Osteoblast (primary cell): ENCODE data around the gene FTO. TPM values are rescaled to one million over a fixed set of nuclear protein-coding genes. Genes with fewer than 3 reads are reported as not detected.

Experiments used
- DNase-seq: peaks from one replicate; pipeline ENCODE4 v3.0.0; 2011; ENCODE audit warnings: low spot score, mixed read lengths; ENCODE audit not compliant: insufficient read length; ENCODE audit errors: missing footprints
- H2AFZ ChIP-seq: 2 replicates; pipeline ENCODE4 v1.6.0; 2011; ENCODE audit warnings: mild to moderate bottlenecking, low read length
- H3K27ac ChIP-seq: 2 replicates; pipeline ENCODE4 v1.5.1; 2011; ENCODE audit warnings: mild to moderate bottlenecking, low read depth, low read length, moderate library complexity
- H3K27me3 ChIP-seq: 2 replicates; pipeline ENCODE4 v1.6.0; 2012; ENCODE audit warnings: mild to moderate bottlenecking, control low read depth, inconsistent platforms, low read length, moderate library complexity; ENCODE audit not compliant: insufficient read depth
- H3K36me3 ChIP-seq: 2 replicates; pipeline ENCODE4 v1.5.1; 2011; ENCODE audit warnings: mild to moderate bottlenecking, low read length, control low read depth, moderate library complexity; ENCODE audit not compliant: insufficient read depth
- H3K4me1 ChIP-seq: 2 replicates; pipeline ENCODE4 v1.5.1; 2011; ENCODE audit warnings: mild to moderate bottlenecking, low read length, control low read depth, moderate library complexity; ENCODE audit not compliant: insufficient read depth
- H3K4me2 ChIP-seq: 2 replicates; pipeline ENCODE4 v1.6.0; 2011; ENCODE audit warnings: mild to moderate bottlenecking, low read length; ENCODE audit not compliant: insufficient read depth
- H3K4me3 ChIP-seq: fragments of 200-600 bp; sonication (generic); 3 replicates; pipeline ENCODE4 v1.5.1; 2012; ENCODE audit warnings: mild to moderate bottlenecking, low read length, inconsistent platforms; ENCODE audit not compliant: insufficient read depth
- H3K79me2 ChIP-seq: 2 replicates; pipeline ENCODE4 v1.6.0; 2012; ENCODE audit warnings: mild to moderate bottlenecking, low read length, control low read depth, inconsistent platforms; ENCODE audit not compliant: insufficient read depth
- H3K9me3 ChIP-seq: 2 replicates; pipeline ENCODE4 v1.5.1; 2011; ENCODE audit warnings: low read depth, low read length, control low read depth
- H4K20me1 ChIP-seq: 2 replicates; pipeline ENCODE4 v1.6.0; 2012; ENCODE audit warnings: mild to moderate bottlenecking, low read length, control low read depth; ENCODE audit not compliant: insufficient read depth
- total RNA-seq: library from RNA; depleted of rRNA; stranded (reverse); fragments of >200 nt; gene quantifications from 2 replicates; pipeline ENCODE4 v1.2.3, GENCODE V29; 2012
- TF ChIP-seq, protein P1 (sequence below): IDR thresholded peaks from 2 replicates; pipeline ENCODE4 v1.5.1; 2011; ENCODE audit warnings: mild to moderate bottlenecking, low read depth, low read length, moderate library complexity; ENCODE audit errors: extremely low read depth

The FTO gene
- total RNA-seq, 1 donor, result 152 TPM

DNA sequence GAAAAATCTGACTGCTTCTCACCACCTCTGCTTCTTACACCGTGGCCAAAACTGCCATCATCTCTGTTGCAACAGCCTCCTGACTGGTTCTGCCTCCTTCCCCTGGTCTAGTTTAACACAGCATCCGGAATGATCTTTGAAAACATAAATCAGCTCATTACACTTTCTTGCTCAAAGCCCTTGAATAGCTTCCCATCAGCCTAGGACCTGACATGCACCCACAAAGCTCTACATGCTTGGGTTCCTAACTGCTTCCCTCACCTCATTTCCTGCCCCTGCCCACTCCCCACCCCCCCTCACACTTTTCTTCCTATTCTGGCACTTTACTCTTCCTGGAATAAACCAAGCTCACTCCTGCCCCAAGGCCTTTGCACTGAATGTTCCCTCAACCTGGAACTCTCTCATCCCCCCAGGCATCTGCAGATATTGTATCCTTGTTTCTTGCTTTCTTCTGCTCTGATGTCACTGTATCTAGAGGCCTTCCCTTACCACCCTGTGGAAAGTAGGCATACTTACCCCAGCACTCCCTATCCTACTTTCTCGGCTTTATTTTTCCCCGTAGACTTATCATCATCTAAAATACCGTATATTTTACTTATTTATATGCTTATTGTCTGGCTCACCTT is 112.4 kb downstream of the FTO start:
- DNase-seq, result no peak
- Histone ChIP-seq H3K36me3 (peaks cover 9% of the 10 kb centered on the region), H3K4me2 (no peak overlapping the region), H3K4me1 (peaks cover 32% of the 10 kb centered on the region), H2AFZ (no peak overlapping the region), H3K9me3 (no peaks in the 10 kb centered on the region), H3K79me2 (peaks cover 3% of the 10 kb centered on the region), H4K20me1 (no peaks in the 10 kb centered on the region), H3K27ac (peak overlapping the region; percentile 91), H3K4me3 (no peak overlapping the region), H3K27me3 (no peaks in the 10 kb centered on the region)
- TF ChIP-seq, protein P1, sequence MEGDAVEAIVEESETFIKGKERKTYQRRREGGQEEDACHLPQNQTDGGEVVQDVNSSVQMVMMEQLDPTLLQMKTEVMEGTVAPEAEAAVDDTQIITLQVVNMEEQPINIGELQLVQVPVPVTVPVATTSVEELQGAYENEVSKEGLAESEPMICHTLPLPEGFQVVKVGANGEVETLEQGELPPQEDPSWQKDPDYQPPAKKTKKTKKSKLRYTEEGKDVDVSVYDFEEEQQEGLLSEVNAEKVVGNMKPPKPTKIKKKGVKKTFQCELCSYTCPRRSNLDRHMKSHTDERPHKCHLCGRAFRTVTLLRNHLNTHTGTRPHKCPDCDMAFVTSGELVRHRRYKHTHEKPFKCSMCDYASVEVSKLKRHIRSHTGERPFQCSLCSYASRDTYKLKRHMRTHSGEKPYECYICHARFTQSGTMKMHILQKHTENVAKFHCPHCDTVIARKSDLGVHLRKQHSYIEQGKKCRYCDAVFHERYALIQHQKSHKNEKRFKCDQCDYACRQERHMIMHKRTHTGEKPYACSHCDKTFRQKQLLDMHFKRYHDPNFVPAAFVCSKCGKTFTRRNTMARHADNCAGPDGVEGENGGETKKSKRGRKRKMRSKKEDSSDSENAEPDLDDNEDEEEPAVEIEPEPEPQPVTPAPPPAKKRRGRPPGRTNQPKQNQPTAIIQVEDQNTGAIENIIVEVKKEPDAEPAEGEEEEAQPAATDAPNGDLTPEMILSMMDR, result no peak

DNA sequence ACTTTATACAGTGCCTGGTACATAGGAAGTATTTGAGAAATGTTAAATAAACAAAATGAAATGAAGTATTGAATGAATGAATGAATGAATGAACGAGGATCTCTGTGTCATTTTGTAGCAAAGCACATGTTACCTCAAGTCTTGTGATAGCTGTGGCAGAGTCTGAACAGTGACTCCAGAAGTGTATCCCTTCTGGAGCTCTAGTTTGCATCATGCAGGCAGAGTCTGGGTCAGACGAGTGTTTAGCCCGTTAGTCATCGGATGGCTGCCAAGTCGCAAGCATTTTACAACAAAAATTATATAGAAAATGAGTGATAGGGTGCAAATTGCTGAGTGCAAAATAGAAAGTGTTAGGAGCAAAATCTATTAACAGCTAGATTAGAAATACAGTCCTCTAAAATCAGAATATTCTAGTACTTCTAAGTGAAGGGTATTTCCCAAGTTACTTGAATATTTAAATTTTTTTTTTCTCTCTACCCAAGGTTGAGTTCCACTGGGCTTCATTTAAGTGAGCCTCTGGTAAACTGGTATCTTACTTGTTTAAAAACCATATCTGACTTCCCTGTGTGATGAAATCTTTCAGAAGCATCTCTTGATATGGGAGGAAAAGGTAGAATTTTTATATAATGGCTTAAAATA is 113.3 kb downstream of the FTO start:
- TF ChIP-seq, protein P1, result no peak
- Histone ChIP-seq H3K9me3 (no peaks in the 10 kb centered on the region), H3K27me3 (no peaks in the 10 kb centered on the region), H3K4me1 (peaks cover 41% of the 10 kb centered on the region), H3K27ac (peak overlapping the region; percentile 91), H3K36me3 (peaks cover 8% of the 10 kb centered on the region), H4K20me1 (no peaks in the 10 kb centered on the region), H3K4me2 (peak overlapping the region; percentile 12), H3K79me2 (peaks cover 3% of the 10 kb centered on the region), H2AFZ (no peak overlapping the region), H3K4me3 (no peak overlapping the region)
- DNase-seq, result no peak

GRCh38 chr16:53817812-53818550 is 114.0 kb downstream of the FTO start:
- peaks cover 8% of the 10 kb centered on the region for H3K36me3 ChIP-seq
- no peak overlapping the region for H3K4me3 ChIP-seq
- H3K79me2 ChIP-seq, result peaks cover 3% of the 10 kb centered on the region

More at GRCh38 chr16:53817812-53818550, 114.0 kb downstream of the FTO start:
- peak overlapping the region; percentile 12 for H3K4me2 ChIP-seq
- H4K20me1 ChIP-seq, result no peaks in the 10 kb centered on the region
- DNase-seq, result no peak
- H3K27me3 ChIP-seq, result no peaks in the 10 kb centered on the region
- peaks cover 48% of the 10 kb centered on the region for H3K4me1 ChIP-seq
- H3K27ac ChIP-seq, result peak overlapping the region; percentile 91
- H3K9me3 ChIP-seq, result no peaks in the 10 kb centered on the region
- no peak overlapping the region for H2AFZ ChIP-seq
- TF ChIP-seq, protein P1, result no peak
